ENCODE data around the gene GFRA1. TPM values are rescaled to one million over a fixed set of nuclear protein-coding genes. Genes with fewer than 3 reads are reported as not detected.
A peak's percentile ranks its signal among the peaks of the same experiment; 100 is the strongest.

The GFRA1 gene
- total and polyA plus RNA-seq, 8 donors: 0.29 to 83.2 (median 4.6) TPM

DNA sequence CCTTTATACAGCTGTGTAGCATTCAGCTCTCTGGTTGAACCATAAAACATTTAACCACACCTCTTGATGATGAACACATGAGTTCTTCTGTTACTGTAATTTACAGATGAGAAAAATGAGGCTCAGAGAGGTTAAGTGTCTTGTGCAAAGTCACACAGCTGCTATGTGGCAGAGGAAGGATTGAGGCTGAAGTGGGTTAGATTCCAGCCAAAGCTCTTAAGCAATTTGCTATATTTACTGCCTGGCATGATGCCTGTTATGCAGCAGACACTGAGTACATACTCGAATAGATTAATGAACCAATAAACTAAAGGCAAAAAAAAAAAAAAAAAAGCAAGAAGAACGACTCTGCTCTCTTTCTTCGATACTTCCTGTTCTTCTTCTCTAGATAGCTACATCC, 35.7 kb downstream of the GFRA1 start:
- H3K27me3 ChIP-seq: no peaks in the 10 kb centered on the region
- no peaks in the 10 kb centered on the region for H3K36me3 ChIP-seq
- WGBS, 5 donors: 12 to 39% (median 22%) methylated on average over 3 of the region's 3 CpGs
- intact Hi-C loops (cut with DNase I; ENCODE audit: low total_unique reads): no loop called here
- no peak overlapping the region for H3K4me3 ChIP-seq
- no peak overlapping the region for H3K27ac ChIP-seq
- peak in 1 of 2 donors; percentile 50 for DNase-seq
- TF ChIP-seq EP300 (IDR thresholded peaks at IDR 0.05) (no peak), POLR2A (IDR thresholded peaks at IDR 0.05) (no peak), POLR2AphosphoS5 (IDR thresholded peaks at IDR 0.05) (no peak)
- TF ChIP-seq, protein P1, sequence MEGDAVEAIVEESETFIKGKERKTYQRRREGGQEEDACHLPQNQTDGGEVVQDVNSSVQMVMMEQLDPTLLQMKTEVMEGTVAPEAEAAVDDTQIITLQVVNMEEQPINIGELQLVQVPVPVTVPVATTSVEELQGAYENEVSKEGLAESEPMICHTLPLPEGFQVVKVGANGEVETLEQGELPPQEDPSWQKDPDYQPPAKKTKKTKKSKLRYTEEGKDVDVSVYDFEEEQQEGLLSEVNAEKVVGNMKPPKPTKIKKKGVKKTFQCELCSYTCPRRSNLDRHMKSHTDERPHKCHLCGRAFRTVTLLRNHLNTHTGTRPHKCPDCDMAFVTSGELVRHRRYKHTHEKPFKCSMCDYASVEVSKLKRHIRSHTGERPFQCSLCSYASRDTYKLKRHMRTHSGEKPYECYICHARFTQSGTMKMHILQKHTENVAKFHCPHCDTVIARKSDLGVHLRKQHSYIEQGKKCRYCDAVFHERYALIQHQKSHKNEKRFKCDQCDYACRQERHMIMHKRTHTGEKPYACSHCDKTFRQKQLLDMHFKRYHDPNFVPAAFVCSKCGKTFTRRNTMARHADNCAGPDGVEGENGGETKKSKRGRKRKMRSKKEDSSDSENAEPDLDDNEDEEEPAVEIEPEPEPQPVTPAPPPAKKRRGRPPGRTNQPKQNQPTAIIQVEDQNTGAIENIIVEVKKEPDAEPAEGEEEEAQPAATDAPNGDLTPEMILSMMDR (IDR thresholded peaks at IDR 0.05): no peak
- H3K4me1 ChIP-seq: peaks cover 0 to 12% (median 3%) of the 10 kb centered on the region in 4 donors
- H3K9me3 ChIP-seq: no peaks in the 10 kb centered on the region

DNA sequence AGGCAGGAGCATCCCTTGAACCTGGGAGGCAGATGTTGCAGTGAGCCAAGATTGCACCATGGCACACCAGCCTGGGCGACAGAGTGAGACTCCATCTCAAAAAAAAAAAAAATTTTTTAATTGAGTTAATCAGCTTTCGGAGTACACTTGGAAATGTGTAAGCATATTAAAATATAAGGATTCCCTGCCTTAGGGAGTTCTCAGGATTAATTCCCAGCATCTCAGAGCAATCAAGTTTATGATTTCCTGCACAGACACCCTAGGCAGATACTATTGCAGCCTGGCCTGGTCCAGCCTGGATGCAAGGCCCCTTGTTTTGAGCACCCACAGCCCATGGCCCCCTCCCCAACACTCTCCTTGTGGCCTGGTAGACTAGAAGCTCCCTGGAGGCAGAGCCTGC, 39.8 kb downstream of the GFRA1 start:
- no peaks in the 10 kb centered on the region for H3K27me3 ChIP-seq
- no peak overlapping the region for H3K27ac ChIP-seq
- TF ChIP-seq POLR2AphosphoS5 (IDR thresholded peaks at IDR 0.05): no peak
- no peak for TF ChIP-seq POLR2A (IDR thresholded peaks at IDR 0.05)
- TF ChIP-seq, protein P1 (IDR thresholded peaks at IDR 0.05): no peak
- no peak for TF ChIP-seq EP300 (IDR thresholded peaks at IDR 0.05)
- H3K4me1 ChIP-seq: peaks cover 0 to 12% (median 3%) of the 10 kb centered on the region in 4 donors
- H3K36me3 ChIP-seq: no peaks in the 10 kb centered on the region
- intact Hi-C loops (cut with DNase I; ENCODE audit: low total_unique reads): no loop called here
- H3K4me3 ChIP-seq: no peak overlapping the region
- H3K9me3 ChIP-seq: no peaks in the 10 kb centered on the region
- no peak for DNase-seq
- 90 to 96% (median 94%) methylated on average over 2 of the region's 2 CpGs for WGBS, 5 donors

DNA sequence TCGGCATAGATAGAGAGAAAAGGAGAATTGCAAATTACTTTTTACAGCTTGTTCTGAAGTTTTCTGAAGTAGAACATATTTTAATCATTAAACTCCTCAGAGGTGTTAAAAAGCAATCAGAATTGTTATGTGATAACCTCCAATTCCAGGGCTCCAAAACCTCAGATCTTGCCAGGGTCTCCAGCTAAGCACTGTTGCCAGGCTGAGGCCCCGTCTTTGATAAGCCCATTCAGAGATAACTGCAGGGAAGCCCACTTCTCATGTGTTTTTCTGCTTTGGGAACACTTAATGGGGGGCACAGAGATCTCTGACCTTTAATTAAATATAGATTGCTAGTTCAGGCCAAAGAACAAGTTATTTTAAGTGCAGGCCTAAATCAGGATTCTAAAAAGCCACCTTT, 40.4 kb downstream of the GFRA1 start:
- Histone ChIP-seq H3K4me1 (peaks cover 0 to 6% (median under 1%) of the 10 kb centered on the region in 4 donors), H3K27ac (no peak overlapping the region), H3K4me3 (no peak overlapping the region), H3K36me3 (no peaks in the 10 kb centered on the region), H3K9me3 (no peaks in the 10 kb centered on the region), H3K27me3 (no peaks in the 10 kb centered on the region)
- WGBS, 5 donors: 18 to 41% (median 28%) methylated on average over 2 of the region's 2 CpGs
- no peak for TF ChIP-seq EP300 (IDR thresholded peaks at IDR 0.05)
- TF ChIP-seq, protein P1 (IDR thresholded peaks at IDR 0.05): no peak
- DNase-seq: no peak
- intact Hi-C loops (cut with DNase I; ENCODE audit: low total_unique reads): no loop called here

DNA sequence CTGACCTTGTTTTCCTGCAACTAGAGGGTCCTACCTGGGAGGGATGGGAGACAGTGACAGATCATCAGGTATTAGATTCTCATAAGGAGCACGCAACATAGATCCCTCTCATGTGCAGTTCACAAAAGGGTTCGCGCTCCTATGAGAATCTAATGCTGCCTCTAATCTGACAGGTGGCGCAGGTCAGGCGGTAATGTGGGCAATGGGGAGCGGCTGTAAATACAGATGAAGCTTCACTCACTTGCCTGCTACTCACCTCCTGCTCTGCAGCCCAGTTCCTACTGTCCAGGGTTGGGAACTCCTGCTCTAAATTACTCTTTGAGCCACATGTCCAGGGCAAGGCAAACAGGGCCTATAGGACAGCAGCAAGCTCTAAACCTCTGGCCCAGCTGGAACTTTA, 46.2 kb downstream of the GFRA1 start:
- TF ChIP-seq, protein P1 (IDR thresholded peaks at IDR 0.05): no peak
- TF ChIP-seq POLR2AphosphoS5 (IDR thresholded peaks at IDR 0.05): no peak
- TF ChIP-seq EP300 (IDR thresholded peaks at IDR 0.05): no peak
- TF ChIP-seq POLR2A (IDR thresholded peaks at IDR 0.05): no peak
- H3K27ac ChIP-seq: no peak overlapping the region
- no peaks in the 10 kb centered on the region for H3K27me3 ChIP-seq
- H3K4me3 ChIP-seq: no peak overlapping the region
- no peaks in the 10 kb centered on the region for H3K36me3 ChIP-seq
- intact Hi-C loops (cut with DNase I; ENCODE audit: low total_unique reads): no loop called here
- no peak for DNase-seq
- H3K4me1 ChIP-seq: no peaks in the 10 kb centered on the region
- 91 to 98% (median 96%) methylated on average over 6 of the region's 6 CpGs for WGBS, 5 donors
- H3K9me3 ChIP-seq: no peaks in the 10 kb centered on the region
